Transverse colon (tissue), 3 donors: ENCODE results near the gene TGFBR2.

Experiments
- EP300 ChIP-seq: sonication (generic); formaldehyde crosslinking; IDR thresholded peaks from one replicate; pipeline ENCODE4 v1.6.1; 2017; ENCODE audit warnings: antibody characterized with exemption, low read depth
- POLR2A ChIP-seq: fragments of 450-650 bp; IDR thresholded peaks from one replicate; pipeline ENCODE4 v1.6.1; 2016; ENCODE audit warnings: antibody characterized with exemption, mild to moderate bottlenecking, moderate library complexity
- TF ChIP-seq, protein P1 (sequence below), 5 experiments: fragments of 200-600 bp in 3 of 5; fragments of 450-650 bp in 2 of 5; sonication (generic) in 3 of 5; IDR thresholded peaks; 1 replicate in 2 of 5; 2 replicates in 3 of 5; pipeline ENCODE4 v1.5.1; 2016 to 2017; ENCODE audit warnings: antibody characterized with exemption in 5 of 5, inconsistent platforms in 3 of 5, mild to moderate bottlenecking in 2 of 5, moderate library complexity in 1 of 5

GRCh38 chr3:30684356-30684755, 78.0 kb downstream of the TGFBR2 start:
- TF ChIP-seq, protein P1, sequence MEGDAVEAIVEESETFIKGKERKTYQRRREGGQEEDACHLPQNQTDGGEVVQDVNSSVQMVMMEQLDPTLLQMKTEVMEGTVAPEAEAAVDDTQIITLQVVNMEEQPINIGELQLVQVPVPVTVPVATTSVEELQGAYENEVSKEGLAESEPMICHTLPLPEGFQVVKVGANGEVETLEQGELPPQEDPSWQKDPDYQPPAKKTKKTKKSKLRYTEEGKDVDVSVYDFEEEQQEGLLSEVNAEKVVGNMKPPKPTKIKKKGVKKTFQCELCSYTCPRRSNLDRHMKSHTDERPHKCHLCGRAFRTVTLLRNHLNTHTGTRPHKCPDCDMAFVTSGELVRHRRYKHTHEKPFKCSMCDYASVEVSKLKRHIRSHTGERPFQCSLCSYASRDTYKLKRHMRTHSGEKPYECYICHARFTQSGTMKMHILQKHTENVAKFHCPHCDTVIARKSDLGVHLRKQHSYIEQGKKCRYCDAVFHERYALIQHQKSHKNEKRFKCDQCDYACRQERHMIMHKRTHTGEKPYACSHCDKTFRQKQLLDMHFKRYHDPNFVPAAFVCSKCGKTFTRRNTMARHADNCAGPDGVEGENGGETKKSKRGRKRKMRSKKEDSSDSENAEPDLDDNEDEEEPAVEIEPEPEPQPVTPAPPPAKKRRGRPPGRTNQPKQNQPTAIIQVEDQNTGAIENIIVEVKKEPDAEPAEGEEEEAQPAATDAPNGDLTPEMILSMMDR (IDR thresholded peaks at IDR 0.05), result no peak
- TF ChIP-seq POLR2A, result no peak
- no peak for TF ChIP-seq EP300
